Endodermal cell (in vitro differentiated cells): ENCODE data around the gene DLGAP3. TPM values are rescaled to one million over a fixed set of nuclear protein-coding genes. Genes with fewer than 3 reads are reported as not detected.

Experiments used
- DNase-seq: peaks from one replicate; pipeline ENCODE4 v3.0.0-alpha.2; 2017
- H3K27ac ChIP-seq: 2 replicates; pipeline ENCODE4 v1.5.1; 2013; ENCODE audit warnings: mild to moderate bottlenecking, low read depth, low read length, moderate library complexity
- H3K27me3 ChIP-seq: 2 replicates; pipeline ENCODE4 v1.6.1; 2013; ENCODE audit warnings: mild to moderate bottlenecking, low read length, moderate library complexity; ENCODE audit not compliant: insufficient read depth, control insufficient read depth, poor library complexity, severe bottlenecking
- H3K36me3 ChIP-seq: 2 replicates; pipeline ENCODE4 v1.7.0; 2013; ENCODE audit warnings: mild to moderate bottlenecking, low read length, moderate library complexity; ENCODE audit not compliant: control insufficient read depth, insufficient read depth
- H3K4me1 ChIP-seq: one replicate; pipeline ENCODE4 v1.7.0; 2013; ENCODE audit warnings: low read length; ENCODE audit not compliant: control insufficient read depth, insufficient read depth
- H3K4me3 ChIP-seq: 2 replicates; pipeline ENCODE4 v1.5.1; 2013; ENCODE audit warnings: mild to moderate bottlenecking, low read length, moderate library complexity
- H3K9ac ChIP-seq: 2 replicates; pipeline ENCODE4 v1.6.1; 2013; ENCODE audit warnings: mild to moderate bottlenecking, low read length, moderate library complexity; ENCODE audit not compliant: poor library complexity, severe bottlenecking; ENCODE audit errors: extremely low read depth
- H3K9me3 ChIP-seq: 2 replicates; pipeline ENCODE4 v1.6.1; 2013; ENCODE audit warnings: mild to moderate bottlenecking, low read length, moderate library complexity; ENCODE audit not compliant: control insufficient read depth
- H3K27ac Mint-ChIP-seq: 2 replicates; pipeline ENCODE4 v1.8.0; 2020; ENCODE audit warnings: mixed read lengths
- H3K27me3 Mint-ChIP-seq: 2 replicates; pipeline ENCODE4 v1.8.0; 2021; ENCODE audit warnings: mild to moderate bottlenecking, mixed read lengths; ENCODE audit not compliant: insufficient read depth
- H3K36me3 Mint-ChIP-seq: 2 replicates; pipeline ENCODE4 v1.8.0; 2020; ENCODE audit warnings: low read depth, mixed read lengths
- H3K4me1 Mint-ChIP-seq: 2 replicates; pipeline ENCODE4 v1.8.0; 2020; ENCODE audit warnings: mixed read lengths
- H3K4me3 Mint-ChIP-seq: 2 replicates; pipeline ENCODE4 v1.8.0; 2020; ENCODE audit warnings: mild to moderate bottlenecking, moderate library complexity, mixed read lengths
- H3K9me3 Mint-ChIP-seq: 2 replicates; pipeline ENCODE4 v1.8.0; 2020; ENCODE audit warnings: mild to moderate bottlenecking, mixed read lengths
- WGBS, 2 experiments: methylation state at CpG; one replicate each; pipeline versions ENCODE4 v1.1.5 to v1.1.7; 2013; ENCODE audit warnings: missing lambda C conversion rate in 2 of 2, mixed read lengths in 1 of 2; ENCODE audit not compliant: insufficient coverage in 1 of 2, insufficient read length in 1 of 2; 5-methylcytosine and 5-hydroxymethylcytosine counted together
- total RNA-seq, 2 donors: library from RNA; stranded (reverse); fragmentation: NEBNext Ultra II Directional in 1 of 2; extraction: Animal tissue kit (Norgen Biotek cat#: 25700) in 1 of 2; gene quantifications; 2 replicates in 1 of 2; 3 replicates in 1 of 2; pipeline ENCODE4 v1.2.1, GENCODE V29; 2021
- TF ChIP-seq, protein P1 (sequence below): fragments of 200-600 bp; sonication (generic); conservative IDR thresholded peaks from 2 replicates; pipeline ENCODE4 v1.5.0; 2021; ENCODE audit warnings: antibody characterized with exemption, mild to moderate bottlenecking

DLGAP3 gene
- total RNA-seq, 2 donors from 2014 or later, result 4.4 to 4.6 TPM

DNA sequence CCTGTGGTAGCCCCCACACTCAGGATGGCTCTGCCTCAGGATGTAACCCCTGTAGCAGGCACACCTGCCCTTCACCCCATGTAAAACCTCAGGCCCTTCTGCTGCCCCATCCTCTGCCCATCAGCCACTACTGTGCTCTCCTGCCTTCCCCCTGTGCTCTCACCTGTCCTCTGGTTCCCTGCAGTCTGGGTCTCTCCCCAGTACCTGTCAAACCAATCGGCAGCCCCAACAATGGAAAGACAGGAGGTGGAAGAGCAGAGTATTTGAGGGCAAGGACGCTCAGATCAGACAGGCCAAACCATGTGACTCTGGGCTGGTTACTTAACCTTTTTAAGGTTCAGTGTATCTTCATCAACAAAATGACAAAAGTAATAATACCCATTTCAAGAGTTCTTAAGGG is 100.8 kb downstream of the DLGAP3 start:
- Histone ChIP-seq H3K4me3 (no peak overlapping the region), H3K9ac (no peak overlapping the region), H3K36me3 (no peaks in the 10 kb centered on the region), H3K27me3 (no peaks in the 10 kb centered on the region), H3K4me1 (peaks cover 17% of the 10 kb centered on the region), H3K27ac (no peak overlapping the region), H3K9me3 (peaks cover 6% of the 10 kb centered on the region)
- H3K27ac Mint-ChIP-seq, result no peak overlapping the region
- H3K27me3 Mint-ChIP-seq, result peaks cover 4% of the 10 kb centered on the region
- 86 to 100% methylated on average over 2 of the region's 2 CpGs for WGBS, 2 experiments
- H3K4me3 Mint-ChIP-seq, result no peak overlapping the region
- DNase-seq, result peak; percentile 22
- peaks cover 4% of the 10 kb centered on the region for H3K36me3 Mint-ChIP-seq
- peaks cover 30% of the 10 kb centered on the region for H3K4me1 Mint-ChIP-seq
- no peaks in the 10 kb centered on the region for H3K9me3 Mint-ChIP-seq
- TF ChIP-seq, protein P1, sequence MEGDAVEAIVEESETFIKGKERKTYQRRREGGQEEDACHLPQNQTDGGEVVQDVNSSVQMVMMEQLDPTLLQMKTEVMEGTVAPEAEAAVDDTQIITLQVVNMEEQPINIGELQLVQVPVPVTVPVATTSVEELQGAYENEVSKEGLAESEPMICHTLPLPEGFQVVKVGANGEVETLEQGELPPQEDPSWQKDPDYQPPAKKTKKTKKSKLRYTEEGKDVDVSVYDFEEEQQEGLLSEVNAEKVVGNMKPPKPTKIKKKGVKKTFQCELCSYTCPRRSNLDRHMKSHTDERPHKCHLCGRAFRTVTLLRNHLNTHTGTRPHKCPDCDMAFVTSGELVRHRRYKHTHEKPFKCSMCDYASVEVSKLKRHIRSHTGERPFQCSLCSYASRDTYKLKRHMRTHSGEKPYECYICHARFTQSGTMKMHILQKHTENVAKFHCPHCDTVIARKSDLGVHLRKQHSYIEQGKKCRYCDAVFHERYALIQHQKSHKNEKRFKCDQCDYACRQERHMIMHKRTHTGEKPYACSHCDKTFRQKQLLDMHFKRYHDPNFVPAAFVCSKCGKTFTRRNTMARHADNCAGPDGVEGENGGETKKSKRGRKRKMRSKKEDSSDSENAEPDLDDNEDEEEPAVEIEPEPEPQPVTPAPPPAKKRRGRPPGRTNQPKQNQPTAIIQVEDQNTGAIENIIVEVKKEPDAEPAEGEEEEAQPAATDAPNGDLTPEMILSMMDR, result no peak

DNA sequence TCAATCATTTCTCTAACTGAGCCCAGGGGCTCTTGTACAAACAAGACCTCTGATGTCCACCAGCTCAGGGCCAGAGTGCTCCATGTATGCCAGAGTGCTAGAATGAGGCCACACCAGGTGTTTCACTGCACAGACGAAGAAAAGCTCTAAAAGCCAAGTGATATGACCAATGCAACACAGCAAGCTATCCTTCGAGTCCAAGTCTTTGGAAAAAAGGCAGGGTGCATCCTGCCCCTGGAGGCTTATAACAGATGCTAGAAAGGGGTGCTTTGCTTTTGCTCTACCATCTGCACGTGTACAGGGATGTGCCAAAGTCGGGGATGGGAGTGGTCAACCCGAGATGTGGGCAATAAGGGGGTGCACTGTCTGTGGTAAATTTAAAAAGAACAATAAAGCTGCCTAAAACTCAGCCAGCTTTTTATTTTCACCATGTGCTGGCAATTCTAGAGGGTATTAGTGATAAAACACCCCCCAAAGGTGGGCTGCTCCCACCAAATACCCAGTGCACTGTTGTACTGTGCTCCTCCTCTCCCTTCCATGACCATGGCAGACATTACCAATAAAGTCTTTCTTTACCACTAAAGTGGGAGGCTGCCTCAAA is 102.0 kb downstream of the DLGAP3 start:
- Histone ChIP-seq H3K9me3 (peaks cover 7% of the 10 kb centered on the region), H3K9ac (no peak overlapping the region), H3K27me3 (no peaks in the 10 kb centered on the region), H3K4me3 (no peak overlapping the region), H3K27ac (no peak overlapping the region), H3K4me1 (peaks cover 17% of the 10 kb centered on the region), H3K36me3 (no peaks in the 10 kb centered on the region)
- Mint-ChIP-seq H3K4me3 (no peak overlapping the region), H3K36me3 (peaks cover 4% of the 10 kb centered on the region), H3K9me3 (no peaks in the 10 kb centered on the region), H3K27me3 (no peaks in the 10 kb centered on the region), H3K27ac (no peak overlapping the region), H3K4me1 (peaks cover 30% of the 10 kb centered on the region)
- WGBS, 2 experiments, result 94 to 95% methylated on average over 5 of the region's 5 CpGs
- no peak for DNase-seq
- TF ChIP-seq, protein P1, result no peak

DNA sequence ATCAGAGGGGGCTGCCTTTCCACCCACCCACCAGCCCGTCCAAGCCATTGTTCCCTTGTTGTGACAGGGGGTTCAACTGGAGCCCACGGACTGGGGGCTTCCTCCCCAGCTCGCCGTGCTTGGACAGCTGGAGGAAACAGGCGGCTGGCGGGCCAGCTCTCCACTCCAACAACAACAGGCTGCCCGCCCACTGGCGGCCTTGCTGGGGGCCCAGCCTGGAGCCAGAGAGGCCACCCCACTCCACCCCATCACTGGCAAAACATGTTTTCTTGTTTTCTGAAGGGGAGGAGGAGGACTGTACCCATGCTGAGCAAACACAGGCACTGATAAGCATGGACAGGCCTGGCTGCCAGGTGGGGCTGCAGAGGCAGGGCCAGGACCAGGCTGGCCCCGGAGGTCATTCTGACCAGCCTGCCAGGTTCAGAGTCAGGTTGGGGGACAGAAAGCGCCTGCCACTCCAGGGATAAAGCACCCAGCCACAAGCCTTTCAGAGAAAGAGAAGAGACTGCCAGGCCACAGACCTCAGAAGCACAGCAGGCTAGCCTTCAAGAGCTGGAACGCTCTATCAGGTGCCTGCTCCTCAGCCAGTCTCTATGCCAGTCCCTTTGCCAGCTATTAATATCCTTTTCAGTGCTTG is 103.9 kb downstream of the DLGAP3 start:
- H3K27me3 ChIP-seq, result no peaks in the 10 kb centered on the region
- 89% methylated on average over 3 to 11 of the region's 11 CpGs for WGBS, 2 experiments
- DNase-seq, result no peak
- no peak overlapping the region for H3K27ac ChIP-seq
- H3K36me3 ChIP-seq, result no peaks in the 10 kb centered on the region
- peaks cover 17% of the 10 kb centered on the region for H3K4me1 ChIP-seq
- peaks cover 28% of the 10 kb centered on the region for H3K4me1 Mint-ChIP-seq
- no peaks in the 10 kb centered on the region for H3K27me3 Mint-ChIP-seq
- no peaks in the 10 kb centered on the region for H3K9me3 Mint-ChIP-seq
- H3K36me3 Mint-ChIP-seq, result no peaks in the 10 kb centered on the region
- H3K4me3 ChIP-seq, result no peak overlapping the region
- no peak overlapping the region for H3K9ac ChIP-seq
- TF ChIP-seq, protein P1, result no peak
- no peak overlapping the region for H3K4me3 Mint-ChIP-seq
- H3K9me3 ChIP-seq, result peaks cover 7% of the 10 kb centered on the region
- no peak overlapping the region for H3K27ac Mint-ChIP-seq
